ENCODE results near the gene LDLRAD3. TPM values are rescaled to one million over a fixed set of nuclear protein-coding genes. Genes with fewer than 3 reads are reported as not detected.

The LDLRAD3 gene
- total RNA-seq, 1 experiment from 2014 or later: 19.0 TPM

- intact Hi-C loops (cut with micrococcal nuclease): loop anchor here (1.0 to 5.0 kb wide), 4 partner anchors 107 to 644 kb away; no protein-coding TSS in a partner anchor
- BruUV-seq (replicated peaks): no TSS peak
- peaks cover 3 to 20% of the 10 kb centered on the region in 2 experiments; a peak in 3 of 4 replicates for H3K4me1 ChIP-seq (ENCODE audit: control insufficient read depth in 1 of 2, insufficient read depth in 2 of 2, low read length in 2 of 2)
- DNase-seq (ENCODE audit: low read depth, low spot score) (peak; percentile 36), ATAC-seq (peak; percentile 97)
- no peak overlapping the region for H2AFZ ChIP-seq (ENCODE audit: low read depth, low read length, poor library complexity, severe bottlenecking)
- H3K4me2 ChIP-seq (ENCODE audit: low read length): no peak overlapping the region
- ChIA-PET RAD21 (ENCODE audit: low non-redundant PET in 1 of 2, low total read pairs in 2 of 2, uncharacterized antibody in 2 of 2, unreplicated experiment in 2 of 2) (interaction anchor here (0.7 to 1.5 kb wide), 7 partner anchors 81 to 758 kb away, joined by 3 to 13 read pairs (median 6); no protein-coding TSS in a partner anchor), POLR2A (no interaction called here), CTCF (interaction anchor here (0.7 to 4.3 kb wide), 18 partner anchors 10 to 773 kb away, joined by 3 to 57 read pairs (median 6); no protein-coding TSS in a partner anchor)
- no peaks in the 10 kb centered on the region for H3K9me3 ChIP-seq (ENCODE audit: control insufficient read depth in 1 of 2, insufficient read depth in 1 of 2, low read depth in 1 of 2, low read length in 2 of 2)
- no peaks in the 10 kb centered on the region for H3K27me3 ChIP-seq (ENCODE audit: insufficient read depth, low read length)
- H3K79me2 ChIP-seq (ENCODE audit: insufficient read depth, low read length): no peaks in the 10 kb centered on the region
- no peak overlapping the region for H3K9ac ChIP-seq (ENCODE audit: low read length)
- H3K36me3 ChIP-seq (ENCODE audit: control insufficient read depth in 1 of 2, insufficient read depth in 2 of 2, low read length in 2 of 2): no peaks in the 10 kb centered on the region
- H3K4me3 ChIP-seq (replicated peaks in 1 of 2; ENCODE audit: low read depth in 1 of 2, low read length in 2 of 2): no peak overlapping the region
- H3K9me2 ChIP-seq (ENCODE audit: insufficient read depth): no peaks in the 10 kb centered on the region
- H4K20me1 ChIP-seq (ENCODE audit: insufficient read depth): no peaks in the 10 kb centered on the region
- no peak for TF ChIP-seq SRF (IDR thresholded peaks at IDR 0.05; ENCODE audit: low read depth)
- TF ChIP-seq TCF7L2 (IDR thresholded peaks at IDR 0.05; ENCODE audit: borderline replicate concordance, extremely low read depth, insufficient read depth, insufficient read length): peak; percentile 28
- peak; percentile 78 to 80 (median 78) for TF ChIP-seq CTCF (IDR thresholded peaks at IDR 0.05 in 2 of 3, conservative IDR thresholded peaks at IDR 0.05 in 1 of 3; ENCODE audit: borderline replicate concordance in 1 of 3, insufficient read depth in 1 of 3, low read depth in 2 of 3, low read length in 2 of 3)
- no peak for TF ChIP-seq JUND (IDR thresholded peaks at IDR 0.05)
- TF ChIP-seq, protein P1, sequence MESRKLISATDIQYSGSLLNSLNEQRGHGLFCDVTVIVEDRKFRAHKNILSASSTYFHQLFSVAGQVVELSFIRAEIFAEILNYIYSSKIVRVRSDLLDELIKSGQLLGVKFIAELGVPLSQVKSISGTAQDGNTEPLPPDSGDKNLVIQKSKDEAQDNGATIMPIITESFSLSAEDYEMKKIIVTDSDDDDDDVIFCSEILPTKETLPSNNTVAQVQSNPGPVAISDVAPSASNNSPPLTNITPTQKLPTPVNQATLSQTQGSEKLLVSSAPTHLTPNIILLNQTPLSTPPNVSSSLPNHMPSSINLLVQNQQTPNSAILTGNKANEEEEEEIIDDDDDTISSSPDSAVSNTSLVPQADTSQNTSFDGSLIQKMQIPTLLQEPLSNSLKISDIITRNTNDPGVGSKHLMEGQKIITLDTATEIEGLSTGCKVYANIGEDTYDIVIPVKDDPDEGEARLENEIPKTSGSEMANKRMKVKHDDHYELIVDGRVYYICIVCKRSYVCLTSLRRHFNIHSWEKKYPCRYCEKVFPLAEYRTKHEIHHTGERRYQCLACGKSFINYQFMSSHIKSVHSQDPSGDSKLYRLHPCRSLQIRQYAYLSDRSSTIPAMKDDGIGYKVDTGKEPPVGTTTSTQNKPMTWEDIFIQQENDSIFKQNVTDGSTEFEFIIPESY (IDR thresholded peaks at IDR 0.05; ENCODE audit: extremely low read depth, insufficient replicate concordance, low read length): no peak
- TF ChIP-seq ZNF274 (IDR thresholded peaks at IDR 0.05; ENCODE audit: low read depth, low read length): no peak
- TF ChIP-seq EZH2 (IDR thresholded peaks at IDR 0.05): no peak
- no peak for TF ChIP-seq FOSL1 (IDR thresholded peaks at IDR 0.05; ENCODE audit: low read depth)
- TF ChIP-seq RAD21 (IDR thresholded peaks at IDR 0.05; ENCODE audit: low read depth): peak; percentile 87
- TF ChIP-seq, protein P2, sequence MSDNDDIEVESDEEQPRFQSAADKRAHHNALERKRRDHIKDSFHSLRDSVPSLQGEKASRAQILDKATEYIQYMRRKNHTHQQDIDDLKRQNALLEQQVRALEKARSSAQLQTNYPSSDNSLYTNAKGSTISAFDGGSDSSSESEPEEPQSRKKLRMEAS (IDR thresholded peaks at IDR 0.05): peak; percentile 54; the same call in 1 of the 2 replicates
- TF ChIP-seq EGR1 (IDR thresholded peaks at IDR 0.05; ENCODE audit: low read depth): no peak
- H3K27ac ChIP-seq (ENCODE audit: low read depth, low read length): no peak overlapping the region
Observed at GRCh38 chr11:36258730-36259360, 315.0 kb downstream of the LDLRAD3 start.
